HL-60 (cell line): ENCODE results near the gene PSMC4.

Experiments
- CTCF ChIP-seq: IDR thresholded peaks from one replicate; pipeline ENCODE4 v1.5.1; 2011; ENCODE audit warnings: low read length, control low read depth, inconsistent platforms; ENCODE audit not compliant: insufficient read depth
- GABPA ChIP-seq: IDR thresholded peaks from 2 replicates; pipeline ENCODE4 v1.6.1; 2012; ENCODE audit warnings: low read depth
- POLR2AphosphoS5 ChIP-seq: IDR thresholded peaks from 2 replicates; pipeline ENCODE4 v1.6.1; 2012; ENCODE audit warnings: low read depth
- REST ChIP-seq: IDR thresholded peaks from 2 replicates; pipeline ENCODE4 v1.6.1; 2012; ENCODE audit warnings: low read depth; ENCODE audit not compliant: insufficient replicate concordance
- SPI1 ChIP-seq: IDR thresholded peaks from 2 replicates; pipeline ENCODE4 v1.6.1; 2012; ENCODE audit warnings: low read depth, mild to moderate bottlenecking, borderline replicate concordance

GRCh38 chr19:39971380-39972035, 543 bp downstream of the PSMC4 start:
- TF ChIP-seq CTCF (no peak), GABPA (no peak), REST (no peak), POLR2AphosphoS5 (no peak), SPI1 (no peak)
